B cell (primary cell): ENCODE measurements around the gene PRKN. TPM values are rescaled to one million over a fixed set of nuclear protein-coding genes. Genes with fewer than 3 reads are reported as not detected.

Source experiments
- ATAC-seq: fragments of 200-7000 bp; cut with Tn5 transposase; one replicate; pipeline ENCODE4 v1.10.0; 2021; ENCODE audit warnings: low read depth, mild to moderate bottlenecking, moderate number of reproducible peaks, moderate library complexity
- CTCF ChIA-PET: fragments of 350-600 bp; sonication (Branson Sonifier 250); formaldehyde crosslinking; loops from one replicate; lab custom pipeline; 2021; ENCODE audit warnings: antibody characterized with exemption, inconsistent platforms; lab: Charles Lee
- POLR2A ChIA-PET: fragments of 350-600 bp; sonication (Branson Sonifier 250); formaldehyde crosslinking; loops from one replicate; lab custom pipeline; 2021; ENCODE audit warnings: antibody characterized with exemption; lab: Charles Lee
- DNase-seq: peaks from one replicate; pipeline ENCODE4 v3.0.0; 2013
- H2AFZ ChIP-seq: 2 replicates; pipeline ENCODE4 v1.6.1; 2012; ENCODE audit warnings: mild to moderate bottlenecking, low read depth, low read length; ENCODE audit not compliant: insufficient read depth, poor library complexity, severe bottlenecking
- H3K27ac ChIP-seq, 2 donors: 1 replicate in 1 of 2; 2 replicates in 1 of 2; pipeline ENCODE4 v1.5.1; 2012 to 2013; ENCODE audit warnings: low read length in 2 of 2, mild to moderate bottlenecking in 2 of 2, moderate library complexity in 1 of 2
- H3K27me3 ChIP-seq, 4 experiments: fragments of 200-600 bp in 1 of 4; sonication (generic) in 1 of 4; replicated peaks in 1 of 4; 1 replicate in 2 of 4; 2 replicates in 2 of 4; pipeline versions ENCODE4 v1.6.1 to v1.7.0; 2013 to 2016; ENCODE audit warnings: low read length in 3 of 4, mild to moderate bottlenecking in 2 of 4, mixed read lengths in 1 of 4, moderate library complexity in 1 of 4; ENCODE audit not compliant: insufficient read depth in 4 of 4, control insufficient read depth in 3 of 4; ENCODE audit errors: control extremely low read depth in 1 of 4
- H3K36me3 ChIP-seq, 2 experiments: replicated peaks in 1 of 2; 1 replicate in 1 of 2; 2 replicates in 1 of 2; pipeline versions ENCODE4 v1.6.1 to v1.7.1; 2013; ENCODE audit warnings: low read length in 1 of 2; ENCODE audit not compliant: insufficient read depth in 2 of 2, control insufficient read depth in 1 of 2; ENCODE audit errors: control extremely low read depth in 1 of 2, extremely low read depth in 1 of 2
- H3K4me1 ChIP-seq, 2 donors: fragments of 200-600 bp in 1 of 2; sonication (generic) in 1 of 2; 1 replicate in 1 of 2; 2 replicates in 1 of 2; pipeline versions ENCODE4 v1.5.1 to v1.6.1; 2013 to 2017; ENCODE audit warnings: low read length in 2 of 2; ENCODE audit not compliant: control insufficient read depth in 2 of 2, insufficient read depth in 2 of 2
- H3K4me2 ChIP-seq: replicated peaks from 2 replicates; pipeline ENCODE3; 2012; ENCODE audit warnings: mild to moderate bottlenecking, low read depth, low read length; ENCODE audit not compliant: poor library complexity, severe bottlenecking
- H3K4me3 ChIP-seq, 5 experiments: fragments of 200-600 bp in 1 of 5; sonication (generic) in 1 of 5; 1 replicate in 3 of 5; 2 replicates in 2 of 5; pipeline versions ENCODE4 v1.5.1 to v1.7.0; 2011 to 2016; ENCODE audit warnings: low read length in 4 of 5, mild to moderate bottlenecking in 4 of 5, low read depth in 2 of 5, control low read depth in 1 of 5, moderate library complexity in 1 of 5; ENCODE audit not compliant: insufficient read depth in 1 of 5; ENCODE audit errors: control extremely low read depth in 1 of 5, extremely low read depth in 1 of 5
- H3K79me2 ChIP-seq: fragments of 200-600 bp; sonication (generic); one replicate; pipeline ENCODE4 v1.6.0; 2016; ENCODE audit warnings: low read length; ENCODE audit not compliant: control insufficient read depth, insufficient read depth
- H3K9ac ChIP-seq: fragments of 200-600 bp; sonication (generic); 2 replicates; pipeline ENCODE4 v1.6.1; 2017; ENCODE audit warnings: mild to moderate bottlenecking, low read length, moderate library complexity
- H3K9me3 ChIP-seq, 3 donors: one replicate each; pipeline versions ENCODE4 v1.6.1 to v1.7.1; 2013; ENCODE audit warnings: low read length in 2 of 3; ENCODE audit not compliant: control insufficient read depth in 2 of 3, insufficient read depth in 1 of 3; ENCODE audit errors: control extremely low read depth in 1 of 3
- H4K20me1 ChIP-seq: 2 replicates; pipeline ENCODE4 v1.6.0; 2012; ENCODE audit warnings: mild to moderate bottlenecking, low read length; ENCODE audit not compliant: insufficient read depth, control insufficient read depth, poor library complexity, severe bottlenecking
- H3K27ac Mint-ChIP-seq: one replicate; pipeline ENCODE4 v1.8.0; 2021; ENCODE audit warnings: mixed read lengths
- H3K27me3 Mint-ChIP-seq: one replicate; pipeline ENCODE4 v1.8.0; 2021; ENCODE audit warnings: mixed read lengths
- H3K4me1 Mint-ChIP-seq: one replicate; pipeline ENCODE4 v1.8.0; 2021; ENCODE audit warnings: mixed read lengths
- H3K4me3 Mint-ChIP-seq: one replicate; pipeline ENCODE4 v1.8.0; 2021; ENCODE audit warnings: mixed read lengths
- H3K9me3 Mint-ChIP-seq: one replicate; pipeline ENCODE4 v1.8.0; 2022; ENCODE audit warnings: mixed read lengths; ENCODE audit not compliant: insufficient read depth
- CTCF ChIP-seq: fragments of 200-600 bp; IDR thresholded peaks from one replicate; pipeline ENCODE4 v1.8.0; 2022; ENCODE audit warnings: antibody characterized with exemption, mild to moderate bottlenecking
- EZH2 ChIP-seq: IDR thresholded peaks from 2 replicates; pipeline ENCODE4 v1.6.1; 2012; ENCODE audit warnings: borderline replicate concordance, low read depth, mild to moderate bottlenecking, moderate library complexity, low read length; ENCODE audit not compliant: insufficient read depth, poor library complexity, severe bottlenecking
- WGBS: methylation state at CpG from one replicate; pipeline ENCODE4 v1.1.5; 2013; ENCODE audit warnings: missing lambda C conversion rate; ENCODE audit not compliant: insufficient coverage; 5-methylcytosine and 5-hydroxymethylcytosine counted together
- intact Hi-C: fragments of 100-400 bp; cut with micrococcal nuclease; formaldehyde crosslinking; loops from one replicate; pipeline ENCODE4 v1.10.0; 2022
- polyA plus RNA-seq: library from polyadenylated mRNA; depleted of rRNA; stranded (reverse); fragments of >200 nt; gene quantifications from 2 replicates; pipeline ENCODE4 v1.2.3, GENCODE V29; 2012
- total RNA-seq, 2 donors: library from RNA; stranded (reverse); fragments of 120-200 nt in 1 of 2; gene quantifications; 1 replicate in 1 of 2; 2 replicates in 1 of 2; pipeline versions ENCODE4 v1.2.3 to v1.2.4, GENCODE V29; 2013 to 2022

The PRKN gene
- total and polyA plus RNA-seq, 2 donors (not counting 1 experiment from before 2014, with no cell fraction given): 1.6 to 6.2 TPM

DNA sequence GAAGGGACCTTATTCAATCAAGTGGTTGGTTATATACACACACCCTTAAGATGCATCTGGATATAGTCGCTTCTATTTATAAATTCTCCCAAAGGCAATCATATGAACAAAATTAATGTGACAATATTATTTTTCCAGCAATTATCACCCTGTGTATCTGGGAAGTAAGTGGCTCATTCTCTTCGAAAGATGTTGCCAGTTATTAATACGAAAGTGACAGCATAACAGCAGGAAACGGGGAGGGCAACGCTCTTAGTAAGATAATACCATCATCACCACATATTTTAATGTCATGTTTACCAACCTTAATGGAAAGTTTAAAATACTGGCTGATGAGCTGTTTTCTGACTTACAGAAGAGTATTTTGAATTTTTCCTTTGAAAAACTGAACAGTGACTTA, 756.5 kb downstream of the PRKN start:
- DNase-seq (no peak), ATAC-seq (no peak)
- WGBS: no CpG with 5 or more reads among the region's 5 CpGs
- Histone ChIP-seq H3K4me3 (no peak overlapping the region), H3K27ac (no peak overlapping the region), H3K9ac (no peak overlapping the region), H4K20me1 (no peaks in the 10 kb centered on the region), H3K27me3 (no peaks in the 10 kb centered on the region), H2AFZ (no peak overlapping the region), H3K9me3 (peaks cover 0 to 5% (median 0%) of the 10 kb centered on the region in 3 donors), H3K79me2 (no peaks in the 10 kb centered on the region), H3K36me3 (no peaks in the 10 kb centered on the region), H3K4me1 (no peaks in the 10 kb centered on the region), H3K4me2 (no peak overlapping the region)
- Mint-ChIP-seq H3K27me3 (no peaks in the 10 kb centered on the region), H3K27ac (no peak overlapping the region), H3K4me3 (no peak overlapping the region), H3K4me1 (no peaks in the 10 kb centered on the region), H3K9me3 (no peaks in the 10 kb centered on the region)
- TF ChIP-seq EZH2: no peak
- TF ChIP-seq CTCF: no peak
- POLR2A ChIA-PET: no interaction called here
- intact Hi-C loops: no loop called here
- CTCF ChIA-PET: no interaction called here

GRCh38 chr6:161963634-161964234, 763.8 kb downstream of the PRKN start:
- Histone ChIP-seq H3K4me2 (no peak overlapping the region), H3K9me3 (peaks cover 0 to 5% (median 0%) of the 10 kb centered on the region in 3 donors), H3K4me1 (no peaks in the 10 kb centered on the region), H4K20me1 (no peaks in the 10 kb centered on the region), H3K27ac (no peak overlapping the region), H3K36me3 (no peaks in the 10 kb centered on the region), H2AFZ (no peak overlapping the region), H3K27me3 (no peaks in the 10 kb centered on the region), H3K9ac (no peak overlapping the region), H3K4me3 (no peak overlapping the region), H3K79me2 (no peaks in the 10 kb centered on the region)
- Mint-ChIP-seq H3K27me3 (no peaks in the 10 kb centered on the region), H3K4me3 (no peak overlapping the region), H3K4me1 (no peaks in the 10 kb centered on the region), H3K27ac (no peak overlapping the region), H3K9me3 (no peaks in the 10 kb centered on the region)
- intact Hi-C loops: no loop called here
- ATAC-seq (no peak), DNase-seq (no peak)
- CTCF ChIA-PET: no interaction called here
- POLR2A ChIA-PET: no interaction called here
- TF ChIP-seq CTCF (no peak), EZH2 (no peak)
- WGBS: 78% methylated on average over 2 of the region's 4 CpGs
